CD4-positive, alpha-beta T cell treated with Interleukin-15 for 4 hours (primary cell): ENCODE results near the gene MSI1.

Source experiments
- DNase-seq: peaks from one replicate; pipeline ENCODE4 v3.0.0-alpha.2; 2020; ENCODE audit warnings: low spot score

The MSI1 gene

GRCh38 chr12:120376934-120377572 is 8.1 kb upstream of the MSI1 start:
- no peak for DNase-seq

- DNase-seq, result no peak
Measured at GRCh38 chr12:120376416-120376815, 7.5 kb upstream of the MSI1 start.

GRCh38 chr12:120376009-120376408 is 7.0 kb upstream of the MSI1 start:
- no peak for DNase-seq

- DNase-seq, result no peak
Measured at GRCh38 chr12:120373683-120374082, 4.7 kb upstream of the MSI1 start.

GRCh38 chr12:120370343-120371243 is 1.6 kb upstream of the MSI1 start:
- DNase-seq, result no peak

- no peak for DNase-seq
Measured at GRCh38 chr12:120369603-120370342, 809 bp upstream of the MSI1 start.

- no peak for DNase-seq
Measured at GRCh38 chr12:120367924-120368788, 808 bp downstream of the MSI1 start.

GRCh38 chr12:120367233-120367923 is 1.6 kb downstream of the MSI1 start:
- no peak for DNase-seq

GRCh38 chr12:120366845-120367232 is 2.1 kb downstream of the MSI1 start:
- DNase-seq, result no peak

GRCh38 chr12:120366341-120366705 is 2.6 kb downstream of the MSI1 start:
- no peak for DNase-seq

- no peak for DNase-seq
Measured at GRCh38 chr12:120365675-120366340, 3.2 kb downstream of the MSI1 start.

- no peak for DNase-seq
Measured at GRCh38 chr12:120364487-120364886, 4.5 kb downstream of the MSI1 start.

GRCh38 chr12:120363274-120363855 is 5.6 kb downstream of the MSI1 start:
- no peak for DNase-seq

- no peak for DNase-seq
Measured at GRCh38 chr12:120362516-120363273, 6.3 kb downstream of the MSI1 start.

- DNase-seq, result no peak
Measured at GRCh38 chr12:120361506-120362208, 7.3 kb downstream of the MSI1 start.

GRCh38 chr12:120359128-120359527 is 9.8 kb downstream of the MSI1 start:
- DNase-seq, result no peak

GRCh38 chr12:120358412-120359100 is 10.4 kb downstream of the MSI1 start:
- no peak for DNase-seq

GRCh38 chr12:120357104-120357503 is 11.9 kb downstream of the MSI1 start:
- no peak for DNase-seq
